Endothelial cell of umbilical vein (primary cell): Measurements from ENCODE around the gene IZUMO4. TPM values are rescaled to one million over a fixed set of nuclear protein-coding genes. Genes with fewer than 3 reads are reported as not detected.

Experiments
- BruUV-seq: library from RNA; stranded (reverse); fragments of 400-500 nt; replicated peaks from 2 replicates; lab custom pipeline; 2021; lab: Mats Ljungman, UMichigan
- CTCF ChIA-PET: fragments of 300-600, 350-600 bp; sonication (Branson Sonifier 250); formaldehyde crosslinking; loops from one replicate; lab custom pipeline; 2021; ENCODE audit warnings: antibody characterized with exemption, inconsistent platforms; lab: Charles Lee
- POLR2A ChIA-PET: fragments of 300-600, 350-600 bp; sonication (Branson Sonifier 250); formaldehyde crosslinking; loops from one replicate; lab custom pipeline; 2021; ENCODE audit warnings: antibody characterized with exemption, inconsistent platforms; lab: Charles Lee
- DNase-seq: peaks from one replicate; pipeline ENCODE4 v3.0.0-alpha.2; 2011; ENCODE audit warnings: low read depth, low spot score
- FAIRE-seq: peaks from 2 replicates; lab custom pipeline; 2011; peaks lifted over from hg19 to GRCh38; lab: Jason Lieb, UNC
- H2AFZ ChIP-seq: 2 replicates; pipeline ENCODE4 v1.6.0; 2012; ENCODE audit warnings: low read depth, low read length, control low read depth, inconsistent platforms
- H3K27ac ChIP-seq: 2 replicates; pipeline ENCODE4 v1.5.1; 2011; ENCODE audit warnings: low read depth, mild to moderate bottlenecking, control low read depth, low read length, moderate library complexity; ENCODE audit not compliant: insufficient read depth
- H3K27me3 ChIP-seq, 2 experiments: 2 replicates each; pipeline versions ENCODE4 v1.6.0 to v1.6.1; 2011; ENCODE audit warnings: low read length in 2 of 2, mixed read lengths in 1 of 2; ENCODE audit not compliant: control insufficient read depth in 2 of 2, insufficient read depth in 2 of 2
- H3K36me3 ChIP-seq, 2 experiments: 2 replicates in 1 of 2; 3 replicates in 1 of 2; pipeline ENCODE4 v1.5.1; 2011; ENCODE audit warnings: low read length in 2 of 2, mild to moderate bottlenecking in 1 of 2, moderate library complexity in 1 of 2; ENCODE audit not compliant: control insufficient read depth in 2 of 2, insufficient read depth in 2 of 2; ENCODE audit errors: extremely low read depth in 1 of 2
- H3K4me1 ChIP-seq: 3 replicates; pipeline ENCODE4 v1.5.1; 2011; ENCODE audit warnings: mild to moderate bottlenecking, low read length; ENCODE audit not compliant: control insufficient read depth, insufficient read depth; ENCODE audit errors: extremely low read depth
- H3K4me2 ChIP-seq: 2 replicates; pipeline ENCODE4 v1.6.1; 2011; ENCODE audit warnings: low read length, control low read depth, mixed read lengths; ENCODE audit not compliant: insufficient read depth
- H3K4me3 ChIP-seq, 3 experiments: fragments of 200-600 bp in 1 of 3; sonication (generic), shearing (Covaris generic) in 1 of 3; replicated peaks in 1 of 3; 2 replicates each; pipeline ENCODE4 v1.5.1; 2011 to 2016; ENCODE audit warnings: control low read depth in 3 of 3, low read length in 3 of 3, mild to moderate bottlenecking in 2 of 3, inconsistent platforms in 1 of 3, low read depth in 1 of 3, moderate library complexity in 1 of 3; ENCODE audit not compliant: insufficient read depth in 1 of 3
- H3K79me2 ChIP-seq: 2 replicates; pipeline ENCODE4 v1.6.0; 2012; ENCODE audit warnings: low read length, inconsistent platforms; ENCODE audit not compliant: control insufficient read depth, insufficient read depth
- H3K9ac ChIP-seq: replicated peaks from 2 replicates; pipeline ENCODE3; 2011; ENCODE audit warnings: low read length, control low read depth; ENCODE audit not compliant: insufficient read depth; ENCODE audit errors: extremely low read depth
- H3K9me1 ChIP-seq: replicated peaks from 3 replicates; pipeline ENCODE4 v1.6.0; 2011; ENCODE audit warnings: mild to moderate bottlenecking, low read length; ENCODE audit not compliant: control insufficient read depth, insufficient read depth; ENCODE audit errors: extremely low read depth
- H3K9me3 ChIP-seq: replicated peaks from 2 replicates; pipeline ENCODE4 v1.5.1; 2012; ENCODE audit warnings: low read length, inconsistent platforms; ENCODE audit not compliant: control insufficient read depth, insufficient read depth
- H4K20me1 ChIP-seq: replicated peaks from 2 replicates; pipeline ENCODE3; 2011; ENCODE audit warnings: mild to moderate bottlenecking, low read length; ENCODE audit not compliant: control insufficient read depth, insufficient read depth; ENCODE audit errors: extremely low read depth
- CTCF ChIP-seq, 2 donors: IDR thresholded peaks; 1 replicate in 1 of 2; 2 replicates in 1 of 2; pipeline ENCODE4 v1.5.1; 2011; ENCODE audit warnings: low read length in 2 of 2, mild to moderate bottlenecking in 2 of 2, moderate library complexity in 2 of 2, control low read depth in 1 of 2, inconsistent platforms in 1 of 2, low read depth in 1 of 2; ENCODE audit not compliant: insufficient read depth in 1 of 2; ENCODE audit errors: extremely low read depth in 1 of 2
- EZH2 ChIP-seq: IDR thresholded peaks from 2 replicates; pipeline ENCODE4 v1.6.1; 2012; ENCODE audit warnings: borderline replicate concordance, low read depth, mild to moderate bottlenecking, moderate library complexity, low read length, inconsistent platforms; ENCODE audit not compliant: severe bottlenecking
- FOS ChIP-seq: IDR thresholded peaks from 2 replicates; pipeline ENCODE4 v1.6.1; 2011; ENCODE audit warnings: mild to moderate bottlenecking, low read length, moderate library complexity, borderline replicate concordance; ENCODE audit not compliant: insufficient read depth
- GATA2 ChIP-seq: IDR thresholded peaks from 2 replicates; pipeline ENCODE4 v1.7.0; 2011; ENCODE audit warnings: low read depth, mild to moderate bottlenecking, moderate library complexity, mixed read lengths, low read length; ENCODE audit not compliant: insufficient read length, insufficient read depth
- JUN ChIP-seq: IDR thresholded peaks from 2 replicates; pipeline ENCODE4 v1.6.1; 2011; ENCODE audit warnings: borderline replicate concordance, low read depth; ENCODE audit not compliant: insufficient read length, insufficient read depth
- MAX ChIP-seq: IDR thresholded peaks from 2 replicates; pipeline ENCODE4 v1.6.1; 2011; ENCODE audit not compliant: insufficient read depth, insufficient read length
- MYC ChIP-seq: IDR thresholded peaks from one replicate; pipeline ENCODE4 v1.6.1; 2011; ENCODE audit warnings: mild to moderate bottlenecking, low read depth, low read length
- POLR2A ChIP-seq: IDR thresholded peaks from 2 replicates; pipeline ENCODE4 v1.6.1; 2012; ENCODE audit warnings: low read depth, mild to moderate bottlenecking, control low read depth, low read length
- POLR2AphosphoS5 ChIP-seq: IDR thresholded peaks from 2 replicates; pipeline ENCODE4 v1.6.1; 2012; ENCODE audit warnings: low read depth, mild to moderate bottlenecking, control low read depth, low read length, moderate library complexity; ENCODE audit not compliant: insufficient read depth
- dilution Hi-C: fragments of 300-500 bp; cut with MboI; formaldehyde crosslinking; loops from one replicate; pipeline ENCODE4 v1.15.0; 2019; ENCODE audit warnings: low sequenced_read_pairs; ENCODE audit not compliant: extremely low pct_ligation_motif_present
- intact Hi-C: fragments of 100-400 bp; cut with micrococcal nuclease; formaldehyde crosslinking; loops from one replicate; pipeline ENCODE4 v1.10.0; 2022
- polyA plus RNA-seq, 4 experiments: library from polyadenylated mRNA; depleted of rRNA in 3 of 4; stranded (reverse) in 3 of 4; unstranded in 1 of 4; fragments of >200 nt; gene quantifications; 2 replicates each; pipeline versions ENCODE4 v1.2.1 to v1.2.3, GENCODE V29; 2011 to 2012; ENCODE audit warnings: missing spikeins in 1 of 4
- total RNA-seq: library from RNA; stranded (reverse); gene quantifications from 2 replicates; pipeline ENCODE4 v1.2.3, GENCODE V29; 2021

IZUMO4 gene
- total and polyA plus RNA-seq, 2 donors (not counting 3 experiments of a cell fraction or from before 2014, with no cell fraction given), result 1.1 to 2.0 TPM

GRCh38 chr19:2129022-2129421 lies 32.3 kb downstream of the IZUMO4 start:
- dilution Hi-C loops (no loop called here), intact Hi-C loops (no loop called here)
- Histone ChIP-seq H3K4me1 (no peaks in the 10 kb centered on the region), H3K27ac (no peak overlapping the region), H3K4me2 (no peak overlapping the region), H3K9ac (no peak overlapping the region), H3K36me3 (peaks cover 7 to 62% of the 10 kb centered on the region in 2 experiments), H3K9me3 (no peaks in the 10 kb centered on the region), H3K27me3 (no peaks in the 10 kb centered on the region), H4K20me1 (no peaks in the 10 kb centered on the region), H3K9me1 (no peaks in the 10 kb centered on the region), H2AFZ (no peak overlapping the region), H3K79me2 (peaks cover 4% of the 10 kb centered on the region), H3K4me3 (no peak overlapping the region)
- no peak for TF ChIP-seq JUN
- TF ChIP-seq FOS, result no peak
- no peak for TF ChIP-seq GATA2
- TF ChIP-seq POLR2AphosphoS5, result no peak
- no peak for TF ChIP-seq MAX
- TF ChIP-seq CTCF (IDR thresholded peaks at IDR 0.05; ENCODE audit: extremely low read depth in 1 of 2, insufficient read depth in 1 of 2, low read depth in 1 of 2, low read length in 2 of 2), result no peak
- TF ChIP-seq MYC, result no peak
- TF ChIP-seq POLR2A, result no peak
- no peak for TF ChIP-seq EZH2
- FAIRE-seq (no peak), DNase-seq (no peak)
- CTCF ChIA-PET, result no interaction called here
- POLR2A ChIA-PET, result no interaction called here
- no TSS peak for BruUV-seq
